MM.1S (cell line): ENCODE data around the gene TFEB.

Experiments used
- CTCF ChIP-seq: fragments of 300-600 bp; sonication (generic); IDR thresholded peaks from 2 replicates; pipeline ENCODE4 v1.5.1; 2016; ENCODE audit warnings: antibody characterized with exemption, low read length, mixed read lengths
- EZH2 ChIP-seq: fragments of 300-600 bp; sonication (generic); optimal IDR thresholded peaks from 2 replicates; pipeline ENCODE3; 2017; ENCODE audit warnings: low read depth, mild to moderate bottlenecking, antibody characterized with exemption, low read length, mixed read lengths
- EZH2phosphoT487 ChIP-seq: fragments of 300-600 bp; sonication (generic); IDR thresholded peaks from 2 replicates; pipeline ENCODE4 v1.6.1; 2018; ENCODE audit warnings: antibody characterized with exemption, low read length

- TF ChIP-seq CTCF (no peak), EZH2 (no peak), EZH2phosphoT487 (no peak)
These were observed 52.2 kb downstream of the TFEB start for GRCh38 chr6:41683273-41683522.
